Astrocyte (in vitro differentiated cells and primary cell): Measurements from ENCODE around the gene RTL10.

Source experiments
- EZH2 ChIP-seq: IDR thresholded peaks from 2 replicates; pipeline ENCODE4 v1.6.1; 2012; ENCODE audit warnings: mild to moderate bottlenecking, low read length, inconsistent platforms; ENCODE audit not compliant: insufficient read depth
- TF ChIP-seq, protein P1 (sequence below): IDR thresholded peaks from 2 replicates; pipeline ENCODE4 v1.5.1; 2011; ENCODE audit warnings: low read depth, mild to moderate bottlenecking, inconsistent platforms, low read length, moderate library complexity; ENCODE audit not compliant: insufficient read depth

DNA sequence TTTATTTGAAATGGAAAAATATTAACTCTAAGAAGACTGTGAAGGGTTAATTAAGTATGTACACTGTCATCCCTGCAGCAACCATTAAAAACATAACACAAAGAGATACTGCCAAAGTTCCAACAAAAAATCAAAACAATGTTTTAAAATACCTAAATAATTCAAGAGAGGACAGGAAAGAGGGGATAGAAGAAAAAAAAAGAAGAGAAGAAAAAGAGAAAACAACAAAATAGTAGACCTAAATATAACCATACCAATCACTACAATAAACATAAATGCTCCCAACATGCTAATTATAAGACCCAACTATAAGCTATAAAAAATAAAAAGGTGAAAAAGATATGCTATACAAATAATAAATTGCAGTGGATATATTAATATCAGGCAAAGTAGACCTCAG is 20.1 kb downstream of the RTL10 start:
- TF ChIP-seq, protein P1, sequence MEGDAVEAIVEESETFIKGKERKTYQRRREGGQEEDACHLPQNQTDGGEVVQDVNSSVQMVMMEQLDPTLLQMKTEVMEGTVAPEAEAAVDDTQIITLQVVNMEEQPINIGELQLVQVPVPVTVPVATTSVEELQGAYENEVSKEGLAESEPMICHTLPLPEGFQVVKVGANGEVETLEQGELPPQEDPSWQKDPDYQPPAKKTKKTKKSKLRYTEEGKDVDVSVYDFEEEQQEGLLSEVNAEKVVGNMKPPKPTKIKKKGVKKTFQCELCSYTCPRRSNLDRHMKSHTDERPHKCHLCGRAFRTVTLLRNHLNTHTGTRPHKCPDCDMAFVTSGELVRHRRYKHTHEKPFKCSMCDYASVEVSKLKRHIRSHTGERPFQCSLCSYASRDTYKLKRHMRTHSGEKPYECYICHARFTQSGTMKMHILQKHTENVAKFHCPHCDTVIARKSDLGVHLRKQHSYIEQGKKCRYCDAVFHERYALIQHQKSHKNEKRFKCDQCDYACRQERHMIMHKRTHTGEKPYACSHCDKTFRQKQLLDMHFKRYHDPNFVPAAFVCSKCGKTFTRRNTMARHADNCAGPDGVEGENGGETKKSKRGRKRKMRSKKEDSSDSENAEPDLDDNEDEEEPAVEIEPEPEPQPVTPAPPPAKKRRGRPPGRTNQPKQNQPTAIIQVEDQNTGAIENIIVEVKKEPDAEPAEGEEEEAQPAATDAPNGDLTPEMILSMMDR = no peak
- no peak for TF ChIP-seq EZH2
